ENCODE data around the gene PGM2L1. TPM values are rescaled to one million over a fixed set of nuclear protein-coding genes. Genes with fewer than 3 reads are reported as not detected.
"Not testable (repeated sequence)": the region's sequence is repeated elsewhere in the genome, so short reads cannot be mapped to it uniquely, and the experiment has no call there.

The PGM2L1 gene
- total and polyA plus RNA-seq, 2 experiments from 2014 or later, result 4.7 to 5.6 TPM

DNA sequence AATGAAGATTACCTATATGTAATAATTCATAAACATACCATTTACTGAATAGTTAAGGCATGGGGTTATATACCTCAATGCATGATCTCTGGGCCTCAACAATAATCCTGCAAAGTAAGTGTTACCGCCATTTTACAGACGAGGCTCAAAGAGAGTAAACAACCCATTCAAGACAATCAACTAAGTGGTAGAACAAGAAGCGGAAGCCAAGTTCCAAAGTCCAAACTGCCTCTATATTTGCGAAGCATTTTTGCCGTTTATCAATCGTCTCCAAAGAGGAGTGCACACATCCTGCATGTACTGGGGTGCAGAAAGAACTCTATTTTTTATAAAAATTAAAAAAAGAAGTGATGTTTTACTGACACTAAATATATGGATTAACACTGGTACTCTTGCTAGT is 59.3 kb downstream of the PGM2L1 start:
- Histone ChIP-seq H3K36me3 (peaks cover 12% of the 10 kb centered on the region), H3K27me3 (no peaks in the 10 kb centered on the region)
- DNase-seq (ENCODE audit: low read depth in 1 of 2, low spot score in 1 of 2), result no peak

GRCh38 chr11:74333193-74333592 is 65.0 kb downstream of the PGM2L1 start:
- no peaks in the 10 kb centered on the region for H3K4me1 ChIP-seq (ENCODE audit: low read depth)
- no peaks in the 10 kb centered on the region for H3K27me3 ChIP-seq
- no peak overlapping the region for H3K4me3 ChIP-seq
- TF ChIP-seq, protein P1, sequence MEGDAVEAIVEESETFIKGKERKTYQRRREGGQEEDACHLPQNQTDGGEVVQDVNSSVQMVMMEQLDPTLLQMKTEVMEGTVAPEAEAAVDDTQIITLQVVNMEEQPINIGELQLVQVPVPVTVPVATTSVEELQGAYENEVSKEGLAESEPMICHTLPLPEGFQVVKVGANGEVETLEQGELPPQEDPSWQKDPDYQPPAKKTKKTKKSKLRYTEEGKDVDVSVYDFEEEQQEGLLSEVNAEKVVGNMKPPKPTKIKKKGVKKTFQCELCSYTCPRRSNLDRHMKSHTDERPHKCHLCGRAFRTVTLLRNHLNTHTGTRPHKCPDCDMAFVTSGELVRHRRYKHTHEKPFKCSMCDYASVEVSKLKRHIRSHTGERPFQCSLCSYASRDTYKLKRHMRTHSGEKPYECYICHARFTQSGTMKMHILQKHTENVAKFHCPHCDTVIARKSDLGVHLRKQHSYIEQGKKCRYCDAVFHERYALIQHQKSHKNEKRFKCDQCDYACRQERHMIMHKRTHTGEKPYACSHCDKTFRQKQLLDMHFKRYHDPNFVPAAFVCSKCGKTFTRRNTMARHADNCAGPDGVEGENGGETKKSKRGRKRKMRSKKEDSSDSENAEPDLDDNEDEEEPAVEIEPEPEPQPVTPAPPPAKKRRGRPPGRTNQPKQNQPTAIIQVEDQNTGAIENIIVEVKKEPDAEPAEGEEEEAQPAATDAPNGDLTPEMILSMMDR (IDR thresholded peaks at IDR 0.05; ENCODE audit: low read depth, low read length), result no peak
- H3K9me3 ChIP-seq (ENCODE audit: low read depth), result no peaks in the 10 kb centered on the region
- H3K27ac ChIP-seq, result no peak overlapping the region
- peaks cover 6% of the 10 kb centered on the region for H3K36me3 ChIP-seq
- no peak for DNase-seq (ENCODE audit: low read depth in 1 of 2, low spot score in 1 of 2)

More for the DNA sequence above, 59.3 kb downstream of the PGM2L1 start:
- Histone ChIP-seq H3K4me3 (no peak overlapping the region), H3K9me3 (ENCODE audit: low read depth) (no peaks in the 10 kb centered on the region), H3K27ac (no peak overlapping the region), H3K4me1 (ENCODE audit: low read depth) (no peaks in the 10 kb centered on the region)
- TF ChIP-seq, protein P1 (IDR thresholded peaks at IDR 0.05; ENCODE audit: low read depth, low read length), result no peak

DNA sequence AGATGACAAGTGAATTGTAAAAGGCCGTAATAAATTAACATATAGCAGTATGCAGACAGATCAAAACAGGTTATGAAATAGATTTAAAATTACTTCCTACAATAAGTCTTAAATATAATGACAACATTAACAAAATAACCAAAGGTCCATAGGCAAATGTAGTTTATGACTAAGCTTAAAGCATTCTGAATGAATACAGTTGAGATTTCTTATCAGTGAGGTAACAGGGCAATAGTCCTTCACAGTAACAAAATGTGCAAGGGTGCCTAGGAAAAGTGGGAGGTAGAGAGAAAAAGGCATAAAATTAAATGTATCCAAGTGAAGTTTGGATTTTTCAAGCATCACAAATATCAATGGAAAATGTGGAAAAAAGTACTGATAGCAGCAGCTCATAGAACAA is 65.9 kb downstream of the PGM2L1 start:
- H3K27ac ChIP-seq, result no peak overlapping the region
- H3K9me3 ChIP-seq (ENCODE audit: low read depth), result no peaks in the 10 kb centered on the region
- H3K4me1 ChIP-seq (ENCODE audit: low read depth), result no peaks in the 10 kb centered on the region
- H3K27me3 ChIP-seq, result no peaks in the 10 kb centered on the region
- no peak overlapping the region for H3K4me3 ChIP-seq
- DNase-seq (ENCODE audit: low read depth in 1 of 2, low spot score in 1 of 2), result no peak
- TF ChIP-seq, protein P1 (IDR thresholded peaks at IDR 0.05; ENCODE audit: low read depth, low read length), result no peak
- no peaks in the 10 kb centered on the region for H3K36me3 ChIP-seq

- not testable (repeated sequence) for H3K4me3 ChIP-seq; H3K36me3 ChIP-seq; H3K27ac ChIP-seq; H3K4me1 ChIP-seq (ENCODE audit: low read depth); DNase-seq (ENCODE audit: low read depth in 1 of 2, low spot score in 1 of 2); H3K27me3 ChIP-seq; H3K9me3 ChIP-seq (ENCODE audit: low read depth)
These were observed 67.2 kb downstream of the PGM2L1 start for GRCh38 chr11:74331000-74331399.

- TF ChIP-seq, protein P1 (IDR thresholded peaks at IDR 0.05; ENCODE audit: low read depth, low read length), result no peak
- Histone ChIP-seq H3K4me3 (no peak overlapping the region), H3K27me3 (no peaks in the 10 kb centered on the region), H3K4me1 (ENCODE audit: low read depth) (peaks cover 3% of the 10 kb centered on the region), H3K36me3 (no peaks in the 10 kb centered on the region), H3K27ac (no peak overlapping the region), H3K9me3 (ENCODE audit: low read depth) (no peaks in the 10 kb centered on the region)
- DNase-seq (ENCODE audit: low read depth in 1 of 2, low spot score in 1 of 2), result peak in 1 of 2 donors; percentile 33
These were observed 68.0 kb downstream of the PGM2L1 start for GRCh38 chr11:74330075-74330858.

DNA sequence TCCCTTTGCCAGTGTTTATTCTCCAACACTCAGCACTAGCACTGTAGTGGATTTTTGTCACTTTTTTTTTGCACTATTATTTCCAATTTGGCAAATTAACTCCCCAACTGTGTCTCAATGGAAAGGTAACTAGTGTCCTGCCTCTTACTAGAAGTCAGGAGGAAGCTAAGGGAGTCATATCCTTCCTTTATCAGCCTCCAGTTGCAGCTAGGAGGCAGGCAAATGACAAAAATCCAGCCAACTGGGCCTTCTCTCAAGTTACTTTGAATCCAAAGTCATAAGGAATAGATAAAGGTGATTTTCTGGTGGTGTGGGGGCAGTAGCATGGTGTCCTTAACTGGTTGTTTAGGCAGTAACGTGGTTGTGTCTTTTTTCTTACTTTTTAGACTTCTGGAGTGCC is 71.2 kb downstream of the PGM2L1 start:
- H3K4me1 ChIP-seq (ENCODE audit: low read depth), result peaks cover 3% of the 10 kb centered on the region
- TF ChIP-seq, protein P1 (IDR thresholded peaks at IDR 0.05; ENCODE audit: low read depth, low read length), result no peak

More for the DNA sequence above, 71.2 kb downstream of the PGM2L1 start:
- Histone ChIP-seq H3K4me3 (no peak overlapping the region), H3K9me3 (ENCODE audit: low read depth) (no peaks in the 10 kb centered on the region), H3K27me3 (no peaks in the 10 kb centered on the region), H3K27ac (no peak overlapping the region), H3K36me3 (no peaks in the 10 kb centered on the region)
- no peak for DNase-seq (ENCODE audit: low read depth in 1 of 2, low spot score in 1 of 2)
